Measurements from ENCODE around the gene HOXA9.

HOXA9 gene

DNA sequence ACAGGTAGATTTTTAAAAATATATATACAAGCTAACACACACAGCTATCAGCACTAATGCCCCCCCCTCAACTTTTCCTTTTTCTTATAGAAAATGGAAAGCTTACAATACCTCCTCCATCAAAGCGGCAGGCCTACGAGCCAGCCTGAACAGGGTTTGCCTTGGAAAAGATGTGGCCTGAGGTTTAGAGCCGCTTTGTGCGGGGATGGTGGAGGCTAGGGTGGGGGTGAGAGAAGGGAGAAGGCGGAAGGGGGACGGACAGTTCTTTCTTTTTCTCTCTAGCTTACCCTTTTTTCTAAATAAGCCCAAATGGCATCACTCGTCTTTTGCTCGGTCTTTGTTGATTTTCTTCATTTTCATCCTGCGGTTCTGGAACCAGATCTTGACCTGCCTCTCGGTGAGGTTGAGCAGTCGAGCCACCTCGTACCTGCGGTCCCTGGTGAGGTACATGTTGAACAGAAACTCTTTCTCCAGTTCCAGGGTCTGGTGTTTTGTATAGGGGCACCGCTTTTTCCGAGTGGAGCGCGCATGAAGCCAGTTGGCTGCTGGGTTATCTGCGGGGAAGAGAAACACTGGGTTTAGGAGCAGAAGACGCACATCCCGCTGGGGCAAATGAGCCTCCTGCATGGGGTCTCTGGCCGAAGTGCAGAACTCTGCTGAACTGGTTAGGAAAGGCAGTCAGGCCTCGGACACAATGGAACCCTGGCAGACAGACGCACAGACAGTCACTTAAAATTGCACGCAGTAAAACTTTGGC lies 1.9 kb downstream of the HOXA9 start:
- no peak for DNase-seq

GRCh38 chr7:27162561-27163287 lies 2.6 kb downstream of the HOXA9 start:
- no peak for DNase-seq

GRCh38 chr7:27161721-27162560 lies 3.4 kb downstream of the HOXA9 start:
- no peak for DNase-seq

- DNase-seq = no peak
Measured at GRCh38 chr7:27161214-27161720, 4.1 kb downstream of the HOXA9 start.

DNA sequence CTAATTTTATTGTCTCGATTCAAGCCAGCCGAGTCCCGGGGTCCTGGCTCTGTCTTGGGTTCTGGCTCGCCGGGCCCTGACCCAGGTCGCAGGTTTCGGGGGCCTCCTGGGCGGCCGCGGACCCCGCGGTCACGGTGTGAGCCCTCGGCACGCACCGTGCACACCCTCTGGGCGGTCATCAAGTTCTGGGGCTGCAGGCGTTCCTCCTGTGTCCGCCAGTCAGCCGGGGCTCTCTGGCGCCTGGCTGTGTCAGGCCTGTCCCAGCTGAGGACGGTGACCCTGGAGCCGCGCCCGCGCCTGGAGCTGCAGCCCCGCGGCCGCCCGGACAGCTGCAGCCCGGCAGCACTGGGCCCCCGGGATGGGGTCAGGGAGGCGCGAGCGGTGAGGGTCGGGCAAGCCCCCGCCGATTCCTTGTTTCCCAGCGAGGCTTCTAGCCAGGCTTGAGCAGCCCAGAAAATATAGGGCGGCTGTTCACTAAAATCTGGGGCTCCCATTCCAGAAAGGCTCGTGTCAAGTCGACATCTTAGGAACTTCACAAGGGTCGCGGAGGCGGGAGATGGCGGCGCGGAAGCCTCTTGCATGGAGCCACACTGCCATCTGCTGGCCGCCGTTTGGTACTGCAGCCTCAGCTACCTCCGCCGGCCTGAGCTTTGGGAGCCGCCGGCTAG lies 4.7 kb downstream of the HOXA9 start:
- DNase-seq = peak; percentile 86

DNA sequence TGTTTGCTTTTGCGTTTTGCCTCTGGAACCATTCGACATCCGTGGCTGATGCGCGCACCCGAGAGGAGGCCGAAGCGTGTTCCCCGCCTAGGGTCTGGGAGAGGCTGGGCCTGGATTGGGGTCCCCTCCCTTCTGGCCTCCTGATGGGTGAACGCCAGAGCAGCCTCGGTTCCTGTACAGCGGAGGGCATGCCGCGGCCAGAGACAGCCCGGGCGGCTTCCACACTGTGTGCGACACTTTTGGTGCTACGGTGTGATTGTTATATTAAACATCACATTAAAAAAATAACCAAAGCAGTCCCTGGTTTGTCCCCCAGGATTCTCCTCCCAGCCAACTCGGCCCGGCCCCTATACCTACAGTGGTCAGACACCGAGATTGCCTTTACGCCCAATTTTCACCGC lies 5.2 kb downstream of the HOXA9 start:
- no peak for DNase-seq

GRCh38 chr7:27159266-27160144 lies 5.8 kb downstream of the HOXA9 start:
- no peak for DNase-seq

GRCh38 chr7:27158436-27159265 lies 6.7 kb downstream of the HOXA9 start:
- DNase-seq = no peak

- DNase-seq = no peak
Measured at GRCh38 chr7:27157702-27158431, 7.5 kb downstream of the HOXA9 start.

DNA sequence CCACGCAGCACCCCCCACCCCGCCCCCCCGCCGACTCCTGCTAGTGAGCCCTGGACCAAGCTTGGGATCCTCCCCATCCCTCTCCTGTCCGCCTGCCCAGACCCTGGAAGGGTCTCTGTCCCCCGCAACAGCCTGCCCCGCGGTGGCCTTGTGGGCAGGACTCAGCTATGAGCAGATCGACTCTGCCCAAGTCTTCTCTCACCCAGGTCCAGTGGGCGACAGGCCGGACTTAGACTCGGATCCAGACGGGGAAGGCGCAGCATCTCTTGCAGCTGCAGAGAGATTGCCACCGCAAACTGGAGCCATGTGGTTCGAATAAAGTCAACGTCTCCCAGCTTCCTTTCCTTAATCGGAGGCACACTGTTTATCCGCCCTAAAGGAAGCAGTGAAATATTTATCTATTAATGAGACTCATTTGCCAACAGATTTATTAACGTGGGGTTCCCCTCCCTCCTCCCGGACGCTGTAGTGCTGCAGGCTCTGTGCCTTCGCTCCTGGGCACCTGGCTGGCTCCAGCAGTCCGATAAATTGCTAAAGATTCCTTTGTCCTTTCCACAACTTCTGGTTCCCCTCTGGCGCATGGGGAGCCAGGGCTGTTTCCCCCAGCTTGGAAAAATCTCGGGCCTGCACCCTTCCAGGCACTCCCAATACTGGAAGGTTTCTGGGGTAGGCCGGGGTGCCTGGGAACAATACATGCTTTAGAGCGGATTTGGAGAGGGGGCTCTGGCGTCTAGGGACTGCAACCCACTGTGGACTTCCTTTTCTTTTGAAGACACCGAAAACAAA lies 8.2 kb downstream of the HOXA9 start:
- no peak for DNase-seq

GRCh38 chr7:27156508-27156898 lies 8.8 kb downstream of the HOXA9 start, which contains the start of gene HOXA7:
TSS of gene HOXA7 (minus strand) at chr7:27156675. CDS start at chr7:27156545, 130 bp downstream.
- DNase-seq = no peak

DNA sequence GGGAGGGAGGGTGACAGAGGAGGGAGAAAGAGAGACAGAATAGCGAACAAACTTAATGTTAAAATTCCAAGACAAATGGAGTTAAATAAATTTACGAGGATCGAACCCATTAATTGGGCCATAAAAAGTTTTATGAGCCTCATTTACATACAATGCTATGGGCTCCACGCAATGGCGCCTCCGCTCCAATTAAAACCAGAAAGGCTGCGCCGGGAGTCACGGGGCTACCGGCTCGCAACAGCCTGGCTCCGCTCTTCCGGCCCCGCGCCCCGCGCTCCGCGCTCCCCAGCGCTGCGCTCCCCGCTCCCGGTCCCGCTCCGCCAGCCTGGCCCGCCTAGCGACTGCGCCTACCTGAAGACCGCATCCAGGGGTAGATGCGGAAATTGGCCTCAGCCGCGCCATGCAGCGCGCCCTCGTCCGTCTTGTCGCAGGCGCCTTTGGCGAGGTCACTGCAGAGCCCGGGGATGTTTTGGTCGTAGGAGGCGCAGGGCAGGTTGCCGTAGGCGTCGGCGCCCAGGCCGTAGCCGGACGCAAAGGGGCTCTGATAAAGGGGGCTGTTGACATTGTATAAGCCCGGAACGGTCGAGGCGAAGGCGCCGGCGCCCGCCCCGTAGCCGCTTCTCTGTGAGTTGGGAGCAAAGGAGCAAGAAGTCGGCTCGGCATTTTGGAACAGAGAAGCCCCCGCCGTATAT lies 9.4 kb downstream of the HOXA9 start:
- no peak for DNase-seq

GRCh38 chr7:27154901-27155815 lies 10.2 kb downstream of the HOXA9 start:
- DNase-seq = no peak

DNA sequence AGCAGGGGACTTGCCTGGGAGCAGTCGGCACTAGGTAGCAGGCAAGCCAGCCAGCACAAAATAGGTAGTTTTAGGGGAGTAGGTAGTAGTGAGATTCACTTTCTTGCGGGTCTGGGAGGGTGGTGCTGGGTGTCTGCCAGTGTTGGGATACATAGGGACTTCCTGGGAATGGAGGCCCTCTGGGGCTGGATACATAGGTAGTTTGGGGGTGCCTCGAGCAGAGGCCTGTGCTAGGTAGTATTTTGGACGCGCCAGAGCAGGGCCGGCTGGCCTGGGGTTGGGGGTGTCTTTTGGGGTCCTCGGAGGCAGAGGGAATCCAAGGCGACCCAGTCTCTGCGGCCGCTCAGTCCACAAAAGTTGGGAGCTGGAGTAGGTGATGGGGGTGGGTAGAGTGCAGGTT lies 11.0 kb downstream of the HOXA9 start:
- DNase-seq = no peak

DNA sequence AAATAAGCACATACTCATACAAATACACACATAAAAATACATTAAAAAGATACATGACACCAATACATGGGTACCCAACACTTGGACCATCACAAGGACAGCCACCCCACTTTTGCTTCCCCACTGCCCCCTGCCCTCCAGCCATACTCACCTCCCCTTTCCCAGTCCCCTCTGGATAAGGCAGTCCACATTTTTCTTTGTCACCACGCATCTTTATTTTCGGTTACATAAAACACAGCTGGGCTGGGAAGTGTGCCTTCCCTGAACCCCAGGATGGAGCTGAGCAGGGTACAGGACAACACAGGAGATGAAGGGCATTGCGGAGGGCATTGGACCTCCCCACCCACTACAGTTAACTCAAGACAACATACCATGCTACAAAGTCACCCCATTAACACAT lies 11.8 kb downstream of the HOXA9 start:
- DNase-seq = no peak

DNA sequence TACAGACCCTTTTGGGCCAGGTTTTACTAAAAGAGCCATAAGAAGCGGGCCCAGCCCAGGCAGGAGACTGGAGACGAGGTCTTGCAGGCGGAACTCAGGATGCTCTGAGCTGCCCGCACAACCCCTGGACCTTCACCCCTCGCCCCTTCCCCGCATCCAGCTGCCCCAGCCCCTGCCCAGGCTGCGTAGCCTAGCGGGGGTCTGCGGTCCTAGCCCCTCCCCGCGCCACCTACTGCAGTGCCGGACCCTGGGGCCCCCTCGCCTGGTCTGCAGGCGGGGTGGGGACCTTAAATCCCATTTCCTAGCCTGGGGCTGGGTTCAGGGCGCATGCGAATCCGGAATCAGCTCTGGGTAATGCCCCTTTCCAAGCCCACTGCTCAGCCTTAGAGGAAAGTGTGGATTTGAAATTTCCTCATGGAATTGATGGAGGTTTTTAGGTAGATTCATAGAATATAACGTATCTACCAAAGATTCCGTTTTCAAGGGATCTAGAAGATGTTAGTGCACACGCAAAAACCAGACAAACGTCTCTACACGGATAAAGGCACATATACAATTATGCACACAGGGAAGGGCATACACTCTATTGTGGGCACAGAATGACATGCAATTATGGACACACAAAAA lies 12.4 kb downstream of the HOXA9 start:
- DNase-seq = no peak

All from CD4-positive, alpha-beta T cell treated with Interleukin-10 for 1 hour (primary cell).